ENCODE data around the gene GRIP2.

The GRIP2 gene

DNA sequence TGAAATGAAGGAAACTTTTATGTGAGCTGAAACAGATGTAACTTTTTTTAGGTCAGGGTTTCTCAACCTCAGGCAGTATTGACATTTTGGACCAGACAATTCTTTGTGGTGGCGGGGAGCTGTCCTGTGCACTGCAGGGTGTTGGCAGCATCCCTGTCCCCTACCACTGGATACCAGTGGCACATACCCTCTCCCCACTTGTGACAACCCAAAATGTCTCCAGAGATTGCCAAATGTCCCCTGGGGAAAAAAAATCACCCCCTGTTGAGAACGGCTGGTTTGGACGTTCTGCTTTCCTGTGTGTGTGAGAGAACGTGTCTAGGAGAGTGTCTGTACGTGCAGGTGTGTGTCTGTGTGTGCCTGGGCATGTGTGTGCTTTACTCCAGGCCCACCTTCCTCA is 30.7 kb upstream of the GRIP2 start:
- intact Hi-C loops (cut with DNase I; ENCODE audit: low total_unique reads) = no loop called here
- DNase-seq = no peak
- Histone ChIP-seq H3K9me3 (no peaks in the 10 kb centered on the region), H3K4me3 (no peak overlapping the region), H3K27me3 (peaks cover 0 to 50% of the 10 kb centered on the region in 2 donors), H3K27ac (no peak overlapping the region), H3K36me3 (no peaks in the 10 kb centered on the region), H3K4me1 (no peaks in the 10 kb centered on the region)
- TF ChIP-seq, protein P1, sequence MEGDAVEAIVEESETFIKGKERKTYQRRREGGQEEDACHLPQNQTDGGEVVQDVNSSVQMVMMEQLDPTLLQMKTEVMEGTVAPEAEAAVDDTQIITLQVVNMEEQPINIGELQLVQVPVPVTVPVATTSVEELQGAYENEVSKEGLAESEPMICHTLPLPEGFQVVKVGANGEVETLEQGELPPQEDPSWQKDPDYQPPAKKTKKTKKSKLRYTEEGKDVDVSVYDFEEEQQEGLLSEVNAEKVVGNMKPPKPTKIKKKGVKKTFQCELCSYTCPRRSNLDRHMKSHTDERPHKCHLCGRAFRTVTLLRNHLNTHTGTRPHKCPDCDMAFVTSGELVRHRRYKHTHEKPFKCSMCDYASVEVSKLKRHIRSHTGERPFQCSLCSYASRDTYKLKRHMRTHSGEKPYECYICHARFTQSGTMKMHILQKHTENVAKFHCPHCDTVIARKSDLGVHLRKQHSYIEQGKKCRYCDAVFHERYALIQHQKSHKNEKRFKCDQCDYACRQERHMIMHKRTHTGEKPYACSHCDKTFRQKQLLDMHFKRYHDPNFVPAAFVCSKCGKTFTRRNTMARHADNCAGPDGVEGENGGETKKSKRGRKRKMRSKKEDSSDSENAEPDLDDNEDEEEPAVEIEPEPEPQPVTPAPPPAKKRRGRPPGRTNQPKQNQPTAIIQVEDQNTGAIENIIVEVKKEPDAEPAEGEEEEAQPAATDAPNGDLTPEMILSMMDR (IDR thresholded peaks at IDR 0.05) = no peak

DNA sequence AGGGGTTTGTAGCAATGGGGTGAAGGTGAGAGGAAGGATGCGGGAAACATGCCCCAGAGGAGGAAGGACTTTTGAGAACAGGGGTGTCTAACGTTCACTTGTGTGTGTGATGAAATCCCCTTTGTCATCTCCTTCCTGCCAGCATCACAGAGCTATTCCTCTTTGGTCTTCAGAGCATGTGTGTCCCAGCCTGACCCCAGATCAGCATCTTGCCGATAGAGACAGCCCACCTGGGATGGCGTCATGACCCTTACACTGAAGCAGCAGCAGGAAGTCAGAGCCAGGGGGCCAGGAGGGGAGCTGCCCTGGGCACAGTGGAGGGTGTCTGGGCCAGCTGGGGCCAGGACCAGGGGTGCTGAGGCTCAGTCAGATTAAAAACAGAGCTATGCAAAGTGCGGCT is 29.9 kb upstream of the GRIP2 start:
- H3K27ac ChIP-seq = no peak overlapping the region
- no peak for DNase-seq
- intact Hi-C loops (cut with DNase I; ENCODE audit: low total_unique reads) = no loop called here
- H3K36me3 ChIP-seq = no peaks in the 10 kb centered on the region
- peaks cover 0 to 51% of the 10 kb centered on the region in 2 donors for H3K27me3 ChIP-seq
- TF ChIP-seq, protein P1 (IDR thresholded peaks at IDR 0.05) = no peak
- no peaks in the 10 kb centered on the region for H3K9me3 ChIP-seq
- no peak overlapping the region for H3K4me3 ChIP-seq
- H3K4me1 ChIP-seq = no peaks in the 10 kb centered on the region

DNA sequence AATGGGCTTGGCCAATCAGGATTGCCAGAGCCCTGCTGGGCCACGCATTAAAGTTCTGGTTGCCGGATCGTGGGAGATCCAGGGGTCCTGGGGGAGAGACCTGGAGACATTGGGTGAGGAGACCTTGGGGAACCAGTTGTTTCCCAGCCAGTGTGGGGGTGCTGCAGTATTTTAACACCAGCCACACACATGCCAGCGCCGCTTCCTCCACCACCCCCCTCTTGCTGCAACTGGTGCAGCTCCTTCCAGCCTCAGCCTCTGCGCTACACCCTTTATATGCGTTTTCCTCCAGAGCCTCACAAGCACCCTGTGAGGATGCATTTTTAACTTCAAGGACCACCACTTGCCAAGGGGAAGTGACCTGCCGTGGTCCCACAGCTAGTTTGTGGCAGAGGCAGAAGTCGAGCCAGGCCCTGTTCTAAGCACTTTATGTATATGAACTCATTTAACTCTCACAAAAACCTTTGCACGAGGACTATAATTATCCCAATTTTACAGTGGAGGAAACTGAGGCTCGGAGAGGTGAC is 29.4 kb upstream of the GRIP2 start:
- intact Hi-C loops (cut with DNase I; ENCODE audit: low total_unique reads) = no loop called here
- Histone ChIP-seq H3K4me3 (no peak overlapping the region), H3K27me3 (peaks cover 0 to 49% of the 10 kb centered on the region in 2 donors)

DNA sequence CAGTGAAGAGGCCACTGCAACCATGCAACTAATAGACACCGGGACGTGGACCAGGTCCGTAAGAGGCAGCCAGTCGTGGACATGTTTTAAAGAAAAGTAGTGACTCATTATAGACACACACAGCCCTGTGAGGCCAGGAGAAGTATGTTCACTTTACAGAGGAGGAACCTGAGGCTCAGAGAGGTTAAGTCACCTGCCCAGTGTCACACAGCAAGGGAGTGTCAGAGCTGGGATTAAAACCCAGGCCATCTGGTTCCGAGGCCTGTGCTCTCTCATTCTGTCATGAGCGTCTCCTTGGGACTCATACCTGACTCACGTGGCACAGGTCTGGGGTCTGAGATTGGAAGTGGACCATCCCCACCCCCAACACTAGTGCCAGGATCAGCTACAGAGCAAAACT is 28.1 kb upstream of the GRIP2 start:
- Histone ChIP-seq H3K4me1 (no peaks in the 10 kb centered on the region), H3K27ac (no peak overlapping the region), H3K36me3 (no peaks in the 10 kb centered on the region), H3K27me3 (peaks cover 0 to 46% of the 10 kb centered on the region in 2 donors), H3K4me3 (no peak overlapping the region), H3K9me3 (no peaks in the 10 kb centered on the region)
- TF ChIP-seq, protein P1 (IDR thresholded peaks at IDR 0.05) = no peak
- no peak for DNase-seq
- intact Hi-C loops (cut with DNase I; ENCODE audit: low total_unique reads) = no loop called here

More for the DNA sequence above, 29.4 kb upstream of the GRIP2 start:
- Histone ChIP-seq H3K36me3 (no peaks in the 10 kb centered on the region), H3K27ac (no peak overlapping the region), H3K9me3 (no peaks in the 10 kb centered on the region), H3K4me1 (no peaks in the 10 kb centered on the region)
- TF ChIP-seq, protein P1 (IDR thresholded peaks at IDR 0.05) = no peak
- DNase-seq = no peak

DNA sequence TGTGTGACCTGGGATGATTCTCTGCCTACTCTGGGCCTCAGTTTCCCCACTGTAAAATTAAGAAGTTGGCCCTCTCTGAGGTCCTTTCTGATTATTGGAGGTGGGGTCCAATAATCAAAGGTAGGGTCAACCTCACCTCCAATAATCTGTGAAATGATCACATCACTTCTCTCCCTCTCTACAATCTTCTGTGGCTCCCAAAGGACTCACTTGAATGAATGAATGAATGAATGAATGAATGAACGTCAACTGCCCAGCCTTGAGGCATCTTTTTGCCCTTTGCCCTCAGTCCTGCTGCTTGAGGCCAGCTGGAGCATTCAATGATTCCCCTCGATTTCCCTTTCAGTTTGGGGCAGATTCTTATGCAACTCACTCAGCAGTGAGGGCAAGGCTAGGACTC is 26.7 kb upstream of the GRIP2 start:
- Histone ChIP-seq H3K9me3 (no peaks in the 10 kb centered on the region), H3K27me3 (peaks cover 0 to 47% of the 10 kb centered on the region in 2 donors), H3K4me1 (no peaks in the 10 kb centered on the region), H3K27ac (no peak overlapping the region), H3K36me3 (no peaks in the 10 kb centered on the region), H3K4me3 (no peak overlapping the region)
- DNase-seq = no peak
- intact Hi-C loops (cut with DNase I; ENCODE audit: low total_unique reads) = no loop called here
- TF ChIP-seq, protein P1 (IDR thresholded peaks at IDR 0.05) = no peak

Data from tibial artery (tissue), 4 donors.